ENCODE results near the gene NAPEPLD.
"Not testable (repeated sequence)": the region's sequence is repeated elsewhere in the genome, so short reads cannot be mapped to it uniquely, and the experiment has no call there.

The NAPEPLD gene

GRCh38 chr7:103071000-103071399 is 77.9 kb downstream of the NAPEPLD start:
- Histone ChIP-seq H3K27ac (ENCODE audit: low read depth, low read length) (no peak overlapping the region), H3K9ac (ENCODE audit: low read depth in 1 of 2, low read length in 2 of 2) (no peak overlapping the region), H3K36me3 (ENCODE audit: control insufficient read depth in 1 of 2, insufficient read depth in 2 of 2, low read length in 2 of 2) (no peaks in the 10 kb centered on the region), H3K9me3 (ENCODE audit: control insufficient read depth in 1 of 2, low read length in 2 of 2) (no peaks in the 10 kb centered on the region), H3K4me3 (ENCODE audit: low read depth in 1 of 2, low read length in 2 of 2) (no peak overlapping the region), H3K4me1 (ENCODE audit: control insufficient read depth in 1 of 2, insufficient read depth in 2 of 2, low read length in 2 of 2) (peaks cover 9 to 14% of the 10 kb centered on the region in 2 donors), H3K27me3 (ENCODE audit: control insufficient read depth in 1 of 2, insufficient read depth in 2 of 2, low read length in 2 of 2) (no peaks in the 10 kb centered on the region)

- Histone ChIP-seq H3K36me3 (ENCODE audit: control insufficient read depth in 1 of 2, insufficient read depth in 2 of 2, low read length in 2 of 2) (no peaks in the 10 kb centered on the region), H3K4me1 (ENCODE audit: control insufficient read depth in 1 of 2, insufficient read depth in 2 of 2, low read length in 2 of 2) (peaks cover 2% of the 10 kb centered on the region in 2 donors), H3K27me3 (ENCODE audit: control insufficient read depth in 1 of 2, insufficient read depth in 2 of 2, low read length in 2 of 2) (no peaks in the 10 kb centered on the region), H3K27ac (ENCODE audit: low read depth, low read length) (no peak overlapping the region), H3K9ac (ENCODE audit: low read depth in 1 of 2, low read length in 2 of 2) (no peak overlapping the region), H3K4me3 (ENCODE audit: low read depth in 1 of 2, low read length in 2 of 2) (no peak overlapping the region), H3K9me3 (ENCODE audit: control insufficient read depth in 1 of 2, low read length in 2 of 2) (no peaks in the 10 kb centered on the region)
These were observed 80.2 kb downstream of the NAPEPLD start for GRCh38 chr7:103068414-103069403.

GRCh38 chr7:103065667-103066066 is 83.2 kb downstream of the NAPEPLD start:
- no peaks in the 10 kb centered on the region for H3K9me3 ChIP-seq (ENCODE audit: control insufficient read depth in 1 of 2, low read length in 2 of 2)
- no peaks in the 10 kb centered on the region for H3K36me3 ChIP-seq (ENCODE audit: control insufficient read depth in 1 of 2, insufficient read depth in 2 of 2, low read length in 2 of 2)
- H3K27me3 ChIP-seq (ENCODE audit: control insufficient read depth in 1 of 2, insufficient read depth in 2 of 2, low read length in 2 of 2) = no peaks in the 10 kb centered on the region
- no peaks in the 10 kb centered on the region for H3K4me1 ChIP-seq (ENCODE audit: control insufficient read depth in 1 of 2, insufficient read depth in 2 of 2, low read length in 2 of 2)
- H3K4me3 ChIP-seq (ENCODE audit: low read depth in 1 of 2, low read length in 2 of 2) = no peak overlapping the region
- no peak overlapping the region for H3K9ac ChIP-seq (ENCODE audit: low read depth in 1 of 2, low read length in 2 of 2)
- no peak overlapping the region for H3K27ac ChIP-seq (ENCODE audit: low read depth, low read length)

- no peak overlapping the region for H3K27ac ChIP-seq (ENCODE audit: low read depth, low read length)
- H3K4me1 ChIP-seq (ENCODE audit: control insufficient read depth in 1 of 2, insufficient read depth in 2 of 2, low read length in 2 of 2) = no peaks in the 10 kb centered on the region
- H3K4me3 ChIP-seq (ENCODE audit: low read depth in 1 of 2, low read length in 2 of 2) = no peak overlapping the region
- no peaks in the 10 kb centered on the region for H3K9me3 ChIP-seq (ENCODE audit: control insufficient read depth in 1 of 2, low read length in 2 of 2)
- H3K36me3 ChIP-seq (ENCODE audit: control insufficient read depth in 1 of 2, insufficient read depth in 2 of 2, low read length in 2 of 2) = no peaks in the 10 kb centered on the region
- H3K9ac ChIP-seq (ENCODE audit: low read depth in 1 of 2, low read length in 2 of 2) = no peak overlapping the region
- H3K27me3 ChIP-seq (ENCODE audit: control insufficient read depth in 1 of 2, insufficient read depth in 2 of 2, low read length in 2 of 2) = no peaks in the 10 kb centered on the region
These were observed 85.0 kb downstream of the NAPEPLD start for GRCh38 chr7:103063895-103064294.

GRCh38 chr7:103059471-103059870 is 89.4 kb downstream of the NAPEPLD start:
- H3K27ac ChIP-seq (ENCODE audit: low read depth, low read length) = no peak overlapping the region

GRCh38 chr7:103058122-103058521 is 90.8 kb downstream of the NAPEPLD start:
- Histone ChIP-seq H3K4me1 (ENCODE audit: control insufficient read depth in 1 of 2, insufficient read depth in 2 of 2, low read length in 2 of 2) (no peaks in the 10 kb centered on the region), H3K4me3 (ENCODE audit: low read depth in 1 of 2, low read length in 2 of 2) (no peak overlapping the region), H3K9me3 (ENCODE audit: control insufficient read depth in 1 of 2, low read length in 2 of 2) (no peaks in the 10 kb centered on the region), H3K9ac (ENCODE audit: low read depth in 1 of 2, low read length in 2 of 2) (no peak overlapping the region), H3K36me3 (ENCODE audit: control insufficient read depth in 1 of 2, insufficient read depth in 2 of 2, low read length in 2 of 2) (no peaks in the 10 kb centered on the region), H3K27ac (ENCODE audit: low read depth, low read length) (no peak overlapping the region), H3K27me3 (ENCODE audit: control insufficient read depth in 1 of 2, insufficient read depth in 2 of 2, low read length in 2 of 2) (no peaks in the 10 kb centered on the region)

More at GRCh38 chr7:103059471-103059870, 89.4 kb downstream of the NAPEPLD start:
- no peak overlapping the region for H3K4me3 ChIP-seq (ENCODE audit: low read depth in 1 of 2, low read length in 2 of 2)
- H3K4me1 ChIP-seq (ENCODE audit: control insufficient read depth in 1 of 2, insufficient read depth in 2 of 2, low read length in 2 of 2) = no peaks in the 10 kb centered on the region
- H3K9ac ChIP-seq (ENCODE audit: low read depth in 1 of 2, low read length in 2 of 2) = no peak overlapping the region
- H3K27me3 ChIP-seq (ENCODE audit: control insufficient read depth in 1 of 2, insufficient read depth in 2 of 2, low read length in 2 of 2) = no peaks in the 10 kb centered on the region
- H3K9me3 ChIP-seq (ENCODE audit: control insufficient read depth in 1 of 2, low read length in 2 of 2) = no peaks in the 10 kb centered on the region
- H3K36me3 ChIP-seq (ENCODE audit: control insufficient read depth in 1 of 2, insufficient read depth in 2 of 2, low read length in 2 of 2) = no peaks in the 10 kb centered on the region

GRCh38 chr7:103056006-103056405 is 92.9 kb downstream of the NAPEPLD start:
- not testable (repeated sequence) for H3K9ac ChIP-seq (ENCODE audit: low read depth in 1 of 2, low read length in 2 of 2); H3K4me3 ChIP-seq (ENCODE audit: low read depth in 1 of 2, low read length in 2 of 2); H3K9me3 ChIP-seq (ENCODE audit: control insufficient read depth in 1 of 2, low read length in 2 of 2); H3K27ac ChIP-seq (ENCODE audit: low read depth, low read length); H3K27me3 ChIP-seq (ENCODE audit: control insufficient read depth in 1 of 2, insufficient read depth in 2 of 2, low read length in 2 of 2); H3K4me1 ChIP-seq (ENCODE audit: control insufficient read depth in 1 of 2, insufficient read depth in 2 of 2, low read length in 2 of 2); H3K36me3 ChIP-seq (ENCODE audit: control insufficient read depth in 1 of 2, insufficient read depth in 2 of 2, low read length in 2 of 2)

GRCh38 chr7:103051519-103051918 is 97.4 kb downstream of the NAPEPLD start:
- H3K36me3 ChIP-seq (ENCODE audit: control insufficient read depth in 1 of 2, insufficient read depth in 2 of 2, low read length in 2 of 2) = no peaks in the 10 kb centered on the region
- H3K4me1 ChIP-seq (ENCODE audit: control insufficient read depth in 1 of 2, insufficient read depth in 2 of 2, low read length in 2 of 2) = no peaks in the 10 kb centered on the region
- H3K9me3 ChIP-seq (ENCODE audit: control insufficient read depth in 1 of 2, low read length in 2 of 2) = peaks cover 0 to 5% of the 10 kb centered on the region in 2 donors

More at GRCh38 chr7:103051519-103051918, 97.4 kb downstream of the NAPEPLD start:
- Histone ChIP-seq H3K9ac (ENCODE audit: low read depth in 1 of 2, low read length in 2 of 2) (no peak overlapping the region), H3K27me3 (ENCODE audit: control insufficient read depth in 1 of 2, insufficient read depth in 2 of 2, low read length in 2 of 2) (no peaks in the 10 kb centered on the region), H3K27ac (ENCODE audit: low read depth, low read length) (no peak overlapping the region), H3K4me3 (ENCODE audit: low read depth in 1 of 2, low read length in 2 of 2) (no peak overlapping the region)
